GM12892 (cell line): Measurements from ENCODE around the gene SHISA7.

Experiments
- DNase-seq: peaks from one replicate; pipeline ENCODE4 v3.0.0; 2011; ENCODE audit not compliant: insufficient read length
- FAIRE-seq: peaks from 2 replicates; lab custom pipeline; 2011; peaks lifted over from hg19 to GRCh38; lab: Jason Lieb, UNC
- POLR2A ChIP-seq: IDR thresholded peaks from 2 replicates; pipeline ENCODE4 v1.6.1; 2011; ENCODE audit warnings: low read depth, low read length, control low read depth
- POLR2AphosphoS5 ChIP-seq: IDR thresholded peaks from 2 replicates; pipeline ENCODE4 v1.6.1; 2011; ENCODE audit warnings: low read depth, low read length, control low read depth
- TAF1 ChIP-seq: IDR thresholded peaks from 2 replicates; pipeline ENCODE4 v1.6.1; 2011; ENCODE audit warnings: low read depth, mild to moderate bottlenecking, control low read depth, low read length, borderline replicate concordance

SHISA7 gene

DNA sequence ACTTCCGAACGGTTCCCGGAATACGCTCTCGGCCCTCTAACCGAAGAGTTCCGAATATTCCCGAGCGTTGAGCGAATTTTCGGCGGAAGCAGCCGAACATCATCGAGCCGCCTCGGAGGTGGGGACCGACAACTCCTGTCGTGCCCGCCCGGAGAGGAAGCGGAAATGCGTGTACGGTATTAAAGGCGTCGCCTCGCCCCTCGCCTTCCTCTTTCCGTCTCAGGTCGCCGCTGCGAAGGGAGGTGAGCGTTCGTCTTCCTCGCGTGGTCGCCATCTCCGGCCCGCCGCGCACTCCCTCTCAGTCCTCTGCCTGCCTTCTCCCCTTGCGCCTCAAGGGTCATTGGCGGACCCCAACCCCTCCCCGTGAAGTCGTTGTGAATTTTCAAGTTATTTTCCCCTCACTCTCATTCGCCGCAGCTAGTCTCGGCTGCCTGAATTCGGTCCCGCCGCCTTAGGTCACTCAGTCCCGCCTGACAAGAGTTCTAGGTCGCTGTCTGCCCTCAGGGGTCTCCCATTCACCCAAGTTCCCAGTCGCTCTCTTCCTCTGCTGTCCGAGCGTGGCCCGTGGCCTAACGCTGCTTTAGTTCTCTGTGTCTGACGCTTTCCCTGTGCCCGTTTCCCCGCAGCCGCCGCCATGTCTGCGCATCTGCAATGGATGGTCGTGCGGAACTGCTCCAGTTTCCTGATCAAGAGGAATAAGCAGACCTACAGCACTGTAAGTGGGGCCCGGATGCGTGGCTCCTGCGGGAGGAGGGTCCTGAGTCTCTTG lies 57.2 kb downstream of the SHISA7 start, which contains the start of gene RPL28:
Gene RPL28, plus strand, starts transcription at position 209 of the 769 bp plus-strand sequence. Its CDS starts 426 bp downstream, at position 635.
- FAIRE-seq, result peak; percentile 91
- peak; percentile 92 for DNase-seq
- peak; percentile 100 for TF ChIP-seq POLR2AphosphoS5
- peak; percentile 100 for TF ChIP-seq POLR2A
- peak; percentile 100 for TF ChIP-seq TAF1

DNA sequence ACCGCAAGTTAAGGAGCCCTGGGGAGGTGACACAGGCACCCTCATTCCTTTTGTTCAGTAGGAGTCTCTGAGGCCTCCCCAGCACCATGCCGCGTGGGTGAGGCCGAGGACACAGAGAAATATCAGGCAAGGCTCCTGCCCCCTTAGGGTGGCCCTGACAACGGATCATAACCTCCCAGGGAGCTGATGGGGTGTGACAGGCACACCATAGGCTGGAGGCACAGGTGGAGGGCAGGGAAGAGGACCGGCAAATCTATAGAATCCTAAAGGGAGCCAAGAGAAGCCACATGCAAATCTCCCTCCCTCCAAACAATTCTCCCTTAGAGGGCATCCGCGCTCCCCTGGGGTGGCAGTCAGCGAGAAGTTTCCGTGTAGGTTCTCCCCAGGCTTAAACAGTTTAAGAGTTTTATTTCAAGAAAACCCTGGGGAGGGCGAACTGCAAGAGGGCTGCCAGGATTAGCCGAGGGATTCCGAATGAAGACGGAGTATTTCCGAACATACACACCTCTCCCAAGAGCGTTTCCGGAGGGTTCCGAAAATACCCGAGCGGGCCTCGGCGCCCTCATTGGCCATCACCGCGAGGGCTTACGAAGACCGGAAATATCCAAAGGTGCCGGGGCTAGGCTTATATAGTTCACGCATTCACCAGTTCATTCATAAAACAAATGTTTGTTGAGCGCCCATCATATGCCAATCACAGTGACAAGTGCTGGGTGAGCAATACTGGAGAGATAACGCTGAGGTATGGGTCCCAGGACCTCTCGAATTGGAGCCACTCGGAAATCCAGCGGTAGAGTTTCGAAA lies 58.0 kb downstream of the SHISA7 start:
- no peak for TF ChIP-seq POLR2A
- no peak for TF ChIP-seq TAF1
- TF ChIP-seq POLR2AphosphoS5, result no peak
- FAIRE-seq, result no peak
- peak; percentile 80 for DNase-seq

DNA sequence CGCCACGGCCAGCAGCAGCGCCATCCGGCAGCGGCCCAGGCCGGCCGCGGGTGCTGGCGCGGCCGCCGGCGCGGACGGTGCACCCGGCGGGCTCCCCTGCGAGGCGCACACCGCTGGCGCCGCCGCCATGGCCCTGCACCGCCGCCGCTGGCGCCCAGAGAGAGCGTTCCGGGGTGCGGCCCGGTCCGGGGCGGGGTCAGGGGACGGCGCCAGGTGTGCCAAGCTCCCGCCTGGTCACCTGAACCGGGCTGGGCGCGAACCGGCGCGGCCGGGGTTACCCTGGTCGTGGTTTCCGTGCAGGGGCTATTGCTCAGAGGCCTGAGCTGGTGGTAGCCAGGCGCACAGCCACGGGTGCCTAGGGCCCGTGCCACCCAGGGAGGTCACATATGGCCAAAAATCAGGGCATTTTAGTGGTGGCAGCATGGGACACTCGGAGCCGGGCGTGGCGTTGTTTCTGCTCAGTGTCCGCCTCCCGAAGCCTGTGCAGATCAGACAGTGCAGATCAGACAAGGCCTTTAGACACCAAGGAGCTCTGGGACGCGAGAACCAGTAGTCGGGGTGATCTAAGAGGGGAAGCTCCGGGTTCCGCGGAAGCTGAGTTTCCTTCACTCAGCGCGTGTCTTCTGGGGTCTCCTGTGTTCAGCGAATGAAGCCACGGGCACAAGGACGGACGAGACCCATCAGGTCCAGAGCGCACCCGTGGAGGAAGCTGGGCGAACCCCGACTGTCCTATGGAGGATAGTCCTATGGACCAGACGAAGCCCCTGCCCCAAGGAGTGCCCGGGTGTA lies 58.8 kb downstream of the SHISA7 start, which contains the start of gene TMEM238:
Gene TMEM238, minus strand, starts transcription at position 162 of the 789 bp plus-strand sequence. Its CDS starts 33 bp downstream, at position 129.
- no peak for TF ChIP-seq TAF1
- TF ChIP-seq POLR2AphosphoS5, result no peak
- no peak for TF ChIP-seq POLR2A
- peak; percentile 65 for FAIRE-seq
- no peak for DNase-seq

DNA sequence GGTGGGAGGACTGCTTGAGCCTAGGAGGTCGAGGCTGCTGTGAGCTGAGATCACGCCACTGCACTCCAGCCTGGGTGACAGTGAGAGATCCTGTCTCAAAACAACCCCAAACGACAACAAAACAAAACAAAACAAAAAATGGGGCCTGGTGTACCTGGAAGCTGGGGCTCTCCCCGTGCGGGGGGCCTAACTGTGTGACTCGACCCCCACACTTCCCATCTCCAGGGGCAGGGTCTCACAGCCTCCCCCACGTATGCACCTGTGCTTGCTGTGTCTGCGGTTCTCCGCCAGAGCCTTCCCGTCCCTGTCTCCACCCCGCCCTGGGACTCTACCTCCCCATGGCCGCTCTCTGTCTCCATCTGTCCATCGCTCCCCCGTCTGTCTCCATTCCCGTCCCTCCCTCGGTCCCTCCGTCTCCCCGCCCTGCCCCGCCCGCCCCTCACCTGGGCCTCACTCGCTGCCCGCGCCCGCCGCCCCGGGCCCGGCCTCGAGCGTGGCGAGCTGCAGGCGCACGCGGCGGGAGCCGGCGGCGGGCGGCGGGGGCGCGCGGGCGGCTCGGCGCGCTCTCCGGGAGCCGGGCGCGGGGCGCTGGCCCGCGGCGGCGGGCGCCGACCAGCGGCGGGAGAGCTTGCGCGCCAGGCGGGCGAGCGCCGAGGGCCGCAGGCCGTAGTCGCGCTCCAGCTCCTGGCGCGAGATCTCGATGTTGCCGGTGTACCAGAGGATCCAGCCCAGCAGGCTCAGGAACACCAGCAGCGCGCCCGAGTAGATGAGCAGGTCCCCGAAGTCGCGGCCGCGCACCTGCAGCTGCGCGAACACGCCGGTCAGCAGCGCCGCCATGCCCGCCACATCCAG lies 59.6 kb downstream of the SHISA7 start:
- DNase-seq (peak; percentile 75), FAIRE-seq (peak; percentile 67)
- TF ChIP-seq POLR2AphosphoS5 (no peak), POLR2A (peak; percentile 50; the same call in 1 of the 2 replicates)

DNA sequence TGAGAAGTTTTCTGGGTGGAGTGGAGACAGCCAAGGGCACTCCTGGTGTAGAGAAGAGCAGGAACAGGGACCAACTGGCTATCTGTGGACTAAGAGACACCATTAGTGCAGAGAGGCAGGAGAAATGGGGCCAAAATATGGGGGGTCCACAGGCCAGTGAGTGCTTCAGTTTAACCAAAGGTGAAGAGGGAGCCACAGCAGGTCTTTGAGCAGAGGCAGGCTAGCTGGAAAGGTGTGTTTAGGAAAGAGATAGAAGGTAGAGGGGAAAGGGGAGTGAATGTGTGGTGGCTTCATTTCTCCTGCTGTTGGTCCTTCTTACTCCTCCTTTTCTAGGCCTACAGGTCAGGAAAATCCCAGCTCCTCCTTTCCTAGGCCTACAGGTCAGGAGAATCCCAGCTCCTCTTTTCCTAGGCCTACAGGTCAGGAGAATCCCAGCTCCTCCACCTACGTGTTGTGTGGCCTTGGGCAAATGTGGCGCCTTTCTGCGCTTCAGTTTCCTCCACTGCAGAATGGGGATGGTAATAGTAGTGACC lies 60.5 kb downstream of the SHISA7 start:
- TF ChIP-seq POLR2A (no peak), POLR2AphosphoS5 (no peak), TAF1 (no peak)
- FAIRE-seq (no peak), DNase-seq (no peak)

DNA sequence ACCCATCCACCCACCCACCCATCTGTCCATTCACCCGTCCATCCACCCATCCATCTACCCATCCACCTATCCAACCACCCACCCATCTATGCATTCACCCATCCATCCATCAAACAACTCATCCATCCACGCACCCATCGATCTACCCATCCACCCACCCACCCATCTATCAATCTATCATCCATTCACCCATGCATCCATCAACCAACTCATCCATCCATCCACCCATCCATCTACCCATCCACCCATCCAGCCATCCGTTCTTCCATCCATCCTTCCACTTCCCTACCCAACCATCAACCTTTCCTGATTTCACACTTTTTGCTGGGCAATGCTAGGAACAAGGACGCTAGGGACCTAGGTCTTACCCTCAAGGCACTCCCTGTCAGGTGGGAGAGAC lies 61.1 kb downstream of the SHISA7 start:
- DNase-seq, result no peak
- no peak for FAIRE-seq
- no peak for TF ChIP-seq POLR2A
- TF ChIP-seq POLR2AphosphoS5, result no peak
- no peak for TF ChIP-seq TAF1

DNA sequence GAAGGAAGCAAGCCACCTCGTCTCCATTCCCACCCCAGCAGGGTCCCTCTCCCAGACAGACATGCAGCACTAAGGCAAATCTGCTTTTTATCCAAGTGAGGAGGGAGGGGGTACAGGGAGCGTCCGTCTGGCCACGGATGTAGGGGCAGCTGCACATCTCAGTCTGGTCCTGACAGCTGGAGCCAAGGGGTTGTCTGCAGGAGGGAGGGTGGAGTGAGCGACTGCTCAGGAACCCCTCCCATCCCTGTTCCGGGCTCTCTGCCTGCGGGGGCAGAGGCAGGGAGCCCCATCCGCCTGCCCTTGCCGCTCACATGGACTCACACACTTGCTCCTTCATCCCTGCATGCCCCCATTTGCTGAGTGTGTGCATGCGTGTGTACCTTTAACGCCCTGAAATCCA lies 63.9 kb downstream of the SHISA7 start:
- TF ChIP-seq POLR2AphosphoS5 (no peak), POLR2A (no peak), TAF1 (no peak)

More for the DNA sequence above, 63.9 kb downstream of the SHISA7 start:
- FAIRE-seq, result no peak
- DNase-seq, result no peak
